Endodermal cell (in vitro differentiated cells): ENCODE results near the gene SRSF1. TPM values are rescaled to one million over a fixed set of nuclear protein-coding genes. Genes with fewer than 3 reads are reported as not detected.
"Not testable (repeated sequence)": the region's sequence is repeated elsewhere in the genome, so short reads cannot be mapped to it uniquely, and the experiment has no call there.

Source experiments
- DNase-seq: peaks from one replicate; pipeline ENCODE4 v3.0.0-alpha.2; 2017
- H3K27ac ChIP-seq: 2 replicates; pipeline ENCODE4 v1.5.1; 2013; ENCODE audit warnings: mild to moderate bottlenecking, low read depth, low read length, moderate library complexity
- H3K27me3 ChIP-seq: 2 replicates; pipeline ENCODE4 v1.6.1; 2013; ENCODE audit warnings: mild to moderate bottlenecking, low read length, moderate library complexity; ENCODE audit not compliant: insufficient read depth, control insufficient read depth, poor library complexity, severe bottlenecking
- H3K36me3 ChIP-seq: 2 replicates; pipeline ENCODE4 v1.7.0; 2013; ENCODE audit warnings: mild to moderate bottlenecking, low read length, moderate library complexity; ENCODE audit not compliant: control insufficient read depth, insufficient read depth
- H3K4me1 ChIP-seq: one replicate; pipeline ENCODE4 v1.7.0; 2013; ENCODE audit warnings: low read length; ENCODE audit not compliant: control insufficient read depth, insufficient read depth
- H3K4me3 ChIP-seq: 2 replicates; pipeline ENCODE4 v1.5.1; 2013; ENCODE audit warnings: mild to moderate bottlenecking, low read length, moderate library complexity
- H3K9ac ChIP-seq: 2 replicates; pipeline ENCODE4 v1.6.1; 2013; ENCODE audit warnings: mild to moderate bottlenecking, low read length, moderate library complexity; ENCODE audit not compliant: poor library complexity, severe bottlenecking; ENCODE audit errors: extremely low read depth
- H3K9me3 ChIP-seq: 2 replicates; pipeline ENCODE4 v1.6.1; 2013; ENCODE audit warnings: mild to moderate bottlenecking, low read length, moderate library complexity; ENCODE audit not compliant: control insufficient read depth
- H3K27ac Mint-ChIP-seq: 2 replicates; pipeline ENCODE4 v1.8.0; 2020; ENCODE audit warnings: mixed read lengths
- H3K27me3 Mint-ChIP-seq: 2 replicates; pipeline ENCODE4 v1.8.0; 2021; ENCODE audit warnings: mild to moderate bottlenecking, mixed read lengths; ENCODE audit not compliant: insufficient read depth
- H3K36me3 Mint-ChIP-seq: 2 replicates; pipeline ENCODE4 v1.8.0; 2020; ENCODE audit warnings: low read depth, mixed read lengths
- H3K4me1 Mint-ChIP-seq: 2 replicates; pipeline ENCODE4 v1.8.0; 2020; ENCODE audit warnings: mixed read lengths
- H3K4me3 Mint-ChIP-seq: 2 replicates; pipeline ENCODE4 v1.8.0; 2020; ENCODE audit warnings: mild to moderate bottlenecking, moderate library complexity, mixed read lengths
- H3K9me3 Mint-ChIP-seq: 2 replicates; pipeline ENCODE4 v1.8.0; 2020; ENCODE audit warnings: mild to moderate bottlenecking, mixed read lengths
- CTCF ChIP-seq: fragments of 200-600 bp; sonication (generic); conservative IDR thresholded peaks from 2 replicates; pipeline ENCODE4 v1.5.0; 2021; ENCODE audit warnings: antibody characterized with exemption, mild to moderate bottlenecking
- WGBS, 2 experiments: methylation state at CpG; one replicate each; pipeline versions ENCODE4 v1.1.5 to v1.1.7; 2013; ENCODE audit warnings: missing lambda C conversion rate in 2 of 2, mixed read lengths in 1 of 2; ENCODE audit not compliant: insufficient coverage in 1 of 2, insufficient read length in 1 of 2; 5-methylcytosine and 5-hydroxymethylcytosine counted together
- total RNA-seq, 2 donors: library from RNA; stranded (reverse); fragmentation: NEBNext Ultra II Directional in 1 of 2; extraction: Animal tissue kit (Norgen Biotek cat#: 25700) in 1 of 2; gene quantifications; 2 replicates in 1 of 2; 3 replicates in 1 of 2; pipeline ENCODE4 v1.2.1, GENCODE V29; 2021

The SRSF1 gene
- total RNA-seq, 2 donors from 2014 or later, result 339 to 361 TPM

GRCh38 chr17:57976594-57976993, 30.5 kb downstream of the SRSF1 start:
- Histone ChIP-seq H3K36me3 (peaks cover 83% of the 10 kb centered on the region), H3K9ac (no peak overlapping the region), H3K27ac (no peak overlapping the region), H3K9me3 (no peaks in the 10 kb centered on the region), H3K27me3 (no peaks in the 10 kb centered on the region), H3K4me3 (no peak overlapping the region), H3K4me1 (peaks cover 5% of the 10 kb centered on the region)
- Mint-ChIP-seq H3K27ac (no peak overlapping the region), H3K36me3 (peaks cover 73% of the 10 kb centered on the region), H3K4me3 (no peak overlapping the region), H3K9me3 (no peaks in the 10 kb centered on the region), H3K4me1 (peaks cover 28% of the 10 kb centered on the region), H3K27me3 (no peaks in the 10 kb centered on the region)
- WGBS, 2 experiments, result 85 to 97% methylated on average over 3 of the region's 3 CpGs
- no peak for TF ChIP-seq CTCF
- DNase-seq, result no peak

GRCh38 chr17:57975044-57975443, 32.0 kb downstream of the SRSF1 start:
- H3K9me3 Mint-ChIP-seq, result no peaks in the 10 kb centered on the region
- H3K27ac ChIP-seq, result no peak overlapping the region
- 88 to 100% methylated on average over 1 of the region's 1 CpG for WGBS, 2 experiments
- no peak overlapping the region for H3K9ac ChIP-seq
- no peak overlapping the region for H3K4me3 Mint-ChIP-seq
- H3K27me3 ChIP-seq, result no peaks in the 10 kb centered on the region
- peaks cover 68% of the 10 kb centered on the region for H3K36me3 ChIP-seq
- H3K36me3 Mint-ChIP-seq, result peaks cover 60% of the 10 kb centered on the region
- no peak overlapping the region for H3K27ac Mint-ChIP-seq
- no peak overlapping the region for H3K4me3 ChIP-seq
- no peaks in the 10 kb centered on the region for H3K27me3 Mint-ChIP-seq
- peaks cover 5% of the 10 kb centered on the region for H3K4me1 ChIP-seq
- peaks cover 41% of the 10 kb centered on the region for H3K4me1 Mint-ChIP-seq
- TF ChIP-seq CTCF, result no peak
- H3K9me3 ChIP-seq, result no peaks in the 10 kb centered on the region
- no peak for DNase-seq

- Mint-ChIP-seq H3K36me3 (peaks cover 54% of the 10 kb centered on the region), H3K4me1 (peaks cover 41% of the 10 kb centered on the region)
- DNase-seq, H3K9me3 Mint-ChIP-seq, H3K27ac ChIP-seq, H3K9ac ChIP-seq, H3K27me3 Mint-ChIP-seq, H3K27me3 ChIP-seq, H3K27ac Mint-ChIP-seq, H3K4me3 Mint-ChIP-seq, H3K4me1 ChIP-seq, H3K9me3 ChIP-seq, H3K4me3 ChIP-seq: not testable (repeated sequence)
- 94% methylated on average over 3 to 4 of the region's 4 CpGs for WGBS, 2 experiments
- H3K36me3 ChIP-seq, result peaks cover 60% of the 10 kb centered on the region
These were observed 32.8 kb downstream of the SRSF1 start for GRCh38 chr17:57974053-57974824.
